ENCODE measurements around the gene ZNF276.

Gene ZNF276

DNA sequence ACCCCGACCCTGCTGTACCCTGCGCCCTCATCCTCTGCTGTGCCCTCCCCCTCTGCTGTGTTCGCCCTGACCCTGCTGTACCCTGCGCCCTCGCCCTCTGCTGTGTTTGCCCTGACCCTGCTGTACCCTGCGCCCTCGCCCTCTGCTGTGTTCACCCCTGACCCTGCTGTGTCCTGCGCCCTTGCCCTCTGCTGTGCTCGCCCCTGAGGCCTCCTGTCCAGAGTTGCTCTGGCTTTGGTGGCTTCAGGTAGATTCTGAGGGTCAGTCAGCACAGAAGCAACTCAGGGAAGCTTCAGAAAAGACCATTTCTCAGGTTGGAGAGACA, 11.5 kb downstream of the ZNF276 start:
- no peaks in the 10 kb centered on the region for H3K9me3 ChIP-seq (ENCODE audit: severe bottlenecking)
- H3K4me3 ChIP-seq (ENCODE audit: low read depth, low read length): no peak overlapping the region
- H3K36me3 ChIP-seq: peaks cover 34% of the 10 kb centered on the region
- no peak for DNase-seq
- no peaks in the 10 kb centered on the region for H3K27me3 ChIP-seq (ENCODE audit: insufficient read depth, low read depth, severe bottlenecking)
- TF ChIP-seq, protein P1, sequence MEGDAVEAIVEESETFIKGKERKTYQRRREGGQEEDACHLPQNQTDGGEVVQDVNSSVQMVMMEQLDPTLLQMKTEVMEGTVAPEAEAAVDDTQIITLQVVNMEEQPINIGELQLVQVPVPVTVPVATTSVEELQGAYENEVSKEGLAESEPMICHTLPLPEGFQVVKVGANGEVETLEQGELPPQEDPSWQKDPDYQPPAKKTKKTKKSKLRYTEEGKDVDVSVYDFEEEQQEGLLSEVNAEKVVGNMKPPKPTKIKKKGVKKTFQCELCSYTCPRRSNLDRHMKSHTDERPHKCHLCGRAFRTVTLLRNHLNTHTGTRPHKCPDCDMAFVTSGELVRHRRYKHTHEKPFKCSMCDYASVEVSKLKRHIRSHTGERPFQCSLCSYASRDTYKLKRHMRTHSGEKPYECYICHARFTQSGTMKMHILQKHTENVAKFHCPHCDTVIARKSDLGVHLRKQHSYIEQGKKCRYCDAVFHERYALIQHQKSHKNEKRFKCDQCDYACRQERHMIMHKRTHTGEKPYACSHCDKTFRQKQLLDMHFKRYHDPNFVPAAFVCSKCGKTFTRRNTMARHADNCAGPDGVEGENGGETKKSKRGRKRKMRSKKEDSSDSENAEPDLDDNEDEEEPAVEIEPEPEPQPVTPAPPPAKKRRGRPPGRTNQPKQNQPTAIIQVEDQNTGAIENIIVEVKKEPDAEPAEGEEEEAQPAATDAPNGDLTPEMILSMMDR (IDR thresholded peaks at IDR 0.05; ENCODE audit: low read depth, low read length): no peak
- H3K27ac ChIP-seq: no peak overlapping the region

DNA sequence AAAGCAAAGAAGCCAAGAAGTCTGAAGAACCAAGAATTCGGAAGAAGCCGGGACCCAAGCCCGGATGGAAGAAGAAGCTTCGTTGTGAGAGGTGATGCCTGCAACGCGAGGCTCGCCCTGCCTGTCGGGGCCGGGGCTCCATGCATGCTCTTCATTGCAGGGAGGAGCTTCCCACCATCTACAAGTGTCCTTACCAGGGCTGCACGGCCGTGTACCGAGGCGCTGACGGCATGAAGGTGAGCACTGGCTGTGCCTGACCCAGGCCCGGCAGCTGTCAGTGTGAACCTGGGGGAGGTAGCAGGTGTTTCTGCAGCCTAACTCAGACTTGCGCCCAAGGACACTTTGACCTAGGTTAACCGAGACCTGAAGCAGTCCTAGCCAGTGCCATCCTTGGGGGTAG, 12.0 kb downstream of the ZNF276 start:
- Histone ChIP-seq H3K27me3 (ENCODE audit: insufficient read depth, low read depth, severe bottlenecking) (no peaks in the 10 kb centered on the region), H3K36me3 (peaks cover 38% of the 10 kb centered on the region), H3K4me3 (ENCODE audit: low read depth, low read length) (no peak overlapping the region), H3K9me3 (ENCODE audit: severe bottlenecking) (no peaks in the 10 kb centered on the region), H3K27ac (no peak overlapping the region)
- DNase-seq: no peak
- TF ChIP-seq, protein P1 (IDR thresholded peaks at IDR 0.05; ENCODE audit: low read depth, low read length): no peak

DNA sequence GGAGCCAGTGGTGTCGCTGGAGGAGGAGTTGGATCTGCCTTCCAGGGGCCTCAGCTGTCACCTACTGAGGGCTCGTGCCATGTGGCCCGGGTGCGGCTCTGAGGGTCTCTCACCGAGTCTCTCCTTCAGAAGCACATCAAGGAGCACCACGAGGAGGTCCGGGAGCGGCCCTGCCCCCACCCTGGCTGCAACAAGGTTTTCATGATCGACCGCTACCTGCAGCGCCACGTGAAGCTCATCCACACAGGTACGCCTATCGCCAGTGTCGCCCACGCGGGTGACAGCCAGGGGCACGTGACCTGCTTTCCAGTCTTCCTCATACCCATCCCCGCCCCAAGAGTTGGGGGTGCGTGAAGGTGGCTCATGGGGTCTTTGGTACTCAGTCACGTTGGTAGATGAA, 12.5 kb downstream of the ZNF276 start:
- peaks cover 40% of the 10 kb centered on the region for H3K36me3 ChIP-seq
- TF ChIP-seq, protein P1 (IDR thresholded peaks at IDR 0.05; ENCODE audit: low read depth, low read length): no peak
- H3K27ac ChIP-seq: no peak overlapping the region
- H3K27me3 ChIP-seq (ENCODE audit: insufficient read depth, low read depth, severe bottlenecking): no peaks in the 10 kb centered on the region
- no peaks in the 10 kb centered on the region for H3K9me3 ChIP-seq (ENCODE audit: severe bottlenecking)
- H3K4me3 ChIP-seq (ENCODE audit: low read depth, low read length): no peak overlapping the region
- DNase-seq: no peak

DNA sequence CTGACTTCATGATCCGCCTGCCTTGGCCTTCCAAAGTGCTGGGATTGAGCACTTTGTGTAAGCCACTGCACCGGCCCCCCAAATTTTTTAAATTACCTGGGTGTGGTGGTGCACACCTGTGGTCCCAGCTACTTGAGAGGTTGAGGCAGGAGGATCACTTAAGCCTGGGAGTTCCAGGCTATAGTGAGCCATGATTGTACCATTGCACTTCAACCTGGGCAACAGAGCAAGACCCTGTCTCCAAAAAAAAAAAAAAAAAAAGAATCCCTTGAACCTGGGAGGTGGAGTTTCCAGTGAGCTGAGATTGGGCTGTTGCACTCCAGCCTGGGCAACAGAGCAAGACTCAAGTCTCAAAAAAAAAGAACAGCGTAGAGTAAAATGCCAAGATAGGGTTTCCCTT, 15.2 kb downstream of the ZNF276 start:
- H3K27ac ChIP-seq: no peak overlapping the region
- peaks cover 46% of the 10 kb centered on the region for H3K36me3 ChIP-seq
- no peak for DNase-seq
- no peaks in the 10 kb centered on the region for H3K27me3 ChIP-seq (ENCODE audit: insufficient read depth, low read depth, severe bottlenecking)
- TF ChIP-seq, protein P1 (IDR thresholded peaks at IDR 0.05; ENCODE audit: low read depth, low read length): no peak
- H3K9me3 ChIP-seq (ENCODE audit: severe bottlenecking): no peaks in the 10 kb centered on the region
- H3K4me3 ChIP-seq (ENCODE audit: low read depth, low read length): no peak overlapping the region

DNA sequence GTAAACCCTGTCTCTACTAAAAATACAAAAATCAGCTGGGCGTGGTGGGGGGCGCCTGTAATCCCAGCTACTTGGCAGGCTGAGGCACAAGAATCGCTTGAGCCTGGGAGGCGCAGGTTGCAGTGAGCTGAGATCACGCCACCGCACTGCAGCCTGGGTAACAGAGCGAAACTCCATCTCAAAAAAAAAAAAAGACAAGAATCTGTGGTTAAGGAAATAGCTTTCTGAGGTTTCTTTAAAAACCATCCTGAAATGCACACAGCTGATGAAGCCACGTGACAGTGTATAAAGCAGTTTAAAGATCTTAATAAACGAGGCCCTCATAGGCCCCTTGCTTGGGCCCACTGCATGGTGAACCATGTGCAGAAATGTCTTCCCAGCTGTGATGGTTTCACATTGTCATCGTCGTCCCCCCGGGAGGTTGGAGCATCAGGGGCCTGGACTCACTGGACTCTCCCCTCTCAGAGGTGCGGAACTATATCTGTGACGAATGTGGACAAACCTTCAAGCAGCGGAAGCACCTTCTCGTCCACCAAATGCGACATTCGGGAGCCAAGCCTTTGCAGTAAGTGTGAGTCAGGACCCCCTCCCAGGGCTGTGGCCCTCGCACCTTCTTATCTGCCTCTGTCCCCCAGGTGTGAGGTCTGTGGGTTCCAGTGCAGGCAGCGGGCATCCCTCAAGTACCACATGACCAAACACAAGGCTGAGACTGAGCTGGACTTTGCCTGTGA, 16.2 kb downstream of the ZNF276 start:
- peaks cover 48% of the 10 kb centered on the region for H3K36me3 ChIP-seq
- H3K27me3 ChIP-seq (ENCODE audit: insufficient read depth, low read depth, severe bottlenecking): no peaks in the 10 kb centered on the region
- DNase-seq: no peak
- H3K27ac ChIP-seq: no peak overlapping the region
- H3K4me3 ChIP-seq (ENCODE audit: low read depth, low read length): no peak overlapping the region
- TF ChIP-seq, protein P1 (IDR thresholded peaks at IDR 0.05; ENCODE audit: low read depth, low read length): no peak
- H3K9me3 ChIP-seq (ENCODE audit: severe bottlenecking): no peaks in the 10 kb centered on the region

DNA sequence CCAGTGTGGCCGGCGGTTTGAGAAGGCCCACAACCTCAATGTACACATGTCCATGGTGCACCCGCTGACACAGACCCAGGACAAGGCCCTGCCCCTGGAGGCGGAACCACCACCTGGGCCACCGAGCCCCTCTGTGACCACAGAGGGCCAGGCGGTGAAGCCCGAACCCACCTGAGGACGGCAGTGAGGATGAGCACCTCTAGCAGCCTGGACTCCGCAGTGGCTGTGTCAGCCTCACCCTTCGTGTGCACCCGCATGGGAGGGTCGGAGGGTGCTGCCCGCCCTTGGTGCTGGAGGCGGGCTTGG, 16.7 kb downstream of the ZNF276 start:
- Histone ChIP-seq H3K4me3 (ENCODE audit: low read depth, low read length) (no peak overlapping the region), H3K9me3 (ENCODE audit: severe bottlenecking) (no peaks in the 10 kb centered on the region), H3K27ac (no peak overlapping the region), H3K36me3 (peaks cover 48% of the 10 kb centered on the region), H3K27me3 (ENCODE audit: insufficient read depth, low read depth, severe bottlenecking) (no peaks in the 10 kb centered on the region)
- TF ChIP-seq, protein P1 (IDR thresholded peaks at IDR 0.05; ENCODE audit: low read depth, low read length): no peak
- DNase-seq: no peak
